Large intestine (tissue), 3 donors: ENCODE data around the gene VSIR. TPM values are rescaled to one million over a fixed set of nuclear protein-coding genes. Genes with fewer than 3 reads are reported as not detected.

ENCODE experiments used
- DNase-seq, 2 donors: peaks; one replicate each; pipeline versions ENCODE4 v3.0.0 to v3.0.0-alpha.2; 2013
- H3K27ac ChIP-seq: one replicate; pipeline ENCODE4 v1.5.1; 2013; ENCODE audit warnings: low read length
- H3K27me3 ChIP-seq: 2 replicates; pipeline ENCODE4 v1.6.1; 2013; ENCODE audit warnings: low read length; ENCODE audit not compliant: control insufficient read depth, insufficient read depth
- H3K36me3 ChIP-seq: 2 replicates; pipeline ENCODE4 v1.6.1; 2013; ENCODE audit warnings: low read length; ENCODE audit not compliant: control insufficient read depth, insufficient read depth
- H3K4me1 ChIP-seq: one replicate; pipeline ENCODE4 v1.6.1; 2013; ENCODE audit warnings: low read length; ENCODE audit not compliant: control insufficient read depth, insufficient read depth
- H3K4me3 ChIP-seq: one replicate; pipeline ENCODE4 v1.5.1; 2013; ENCODE audit warnings: low read length
- H3K9me3 ChIP-seq: one replicate; pipeline ENCODE4 v1.6.1; 2013; ENCODE audit warnings: mild to moderate bottlenecking, low read depth, low read length, moderate library complexity; ENCODE audit not compliant: control insufficient read depth
- WGBS: methylation state at CpG from one replicate; pipeline ENCODE4 v1.1.5; 2013; ENCODE audit warnings: low lambda C conversion rate; ENCODE audit not compliant: insufficient coverage; 5-methylcytosine and 5-hydroxymethylcytosine counted together
- polyA plus RNA-seq: library from polyadenylated mRNA; unstranded; fragments of 120-200 nt; gene quantifications from one replicate; pipeline ENCODE4 v1.2.1, GENCODE V29; 2013

The VSIR gene
- polyA plus RNA-seq, 1 donor = 47.9 TPM

- no peaks in the 10 kb centered on the region for H3K36me3 ChIP-seq
- WGBS = no CpG with 5 or more reads among the region's 10 CpGs
- H3K27ac ChIP-seq = no peak overlapping the region
- H3K4me3 ChIP-seq = no peak overlapping the region
- H3K27me3 ChIP-seq = no peaks in the 10 kb centered on the region
- no peaks in the 10 kb centered on the region for H3K9me3 ChIP-seq
- no peaks in the 10 kb centered on the region for H3K4me1 ChIP-seq
- no peak for DNase-seq
Observed at GRCh38 chr10:71797533-71798307, 24.4 kb upstream of the VSIR start.

GRCh38 chr10:71796749-71797405 lies 23.6 kb upstream of the VSIR start:
- Histone ChIP-seq H3K9me3 (no peaks in the 10 kb centered on the region), H3K27ac (no peak overlapping the region), H3K27me3 (no peaks in the 10 kb centered on the region), H3K4me3 (no peak overlapping the region), H3K36me3 (no peaks in the 10 kb centered on the region), H3K4me1 (no peaks in the 10 kb centered on the region)
- WGBS = no CpG with 5 or more reads among the region's 7 CpGs
- DNase-seq = no peak

- Histone ChIP-seq H3K27ac (no peak overlapping the region), H3K27me3 (no peaks in the 10 kb centered on the region), H3K9me3 (no peaks in the 10 kb centered on the region), H3K4me3 (no peak overlapping the region), H3K36me3 (no peaks in the 10 kb centered on the region), H3K4me1 (no peaks in the 10 kb centered on the region)
- no peak for DNase-seq
- no CpG with 5 or more reads among the region's 2 CpGs for WGBS
Observed at GRCh38 chr10:71795248-71795647, 21.9 kb upstream of the VSIR start.

DNA sequence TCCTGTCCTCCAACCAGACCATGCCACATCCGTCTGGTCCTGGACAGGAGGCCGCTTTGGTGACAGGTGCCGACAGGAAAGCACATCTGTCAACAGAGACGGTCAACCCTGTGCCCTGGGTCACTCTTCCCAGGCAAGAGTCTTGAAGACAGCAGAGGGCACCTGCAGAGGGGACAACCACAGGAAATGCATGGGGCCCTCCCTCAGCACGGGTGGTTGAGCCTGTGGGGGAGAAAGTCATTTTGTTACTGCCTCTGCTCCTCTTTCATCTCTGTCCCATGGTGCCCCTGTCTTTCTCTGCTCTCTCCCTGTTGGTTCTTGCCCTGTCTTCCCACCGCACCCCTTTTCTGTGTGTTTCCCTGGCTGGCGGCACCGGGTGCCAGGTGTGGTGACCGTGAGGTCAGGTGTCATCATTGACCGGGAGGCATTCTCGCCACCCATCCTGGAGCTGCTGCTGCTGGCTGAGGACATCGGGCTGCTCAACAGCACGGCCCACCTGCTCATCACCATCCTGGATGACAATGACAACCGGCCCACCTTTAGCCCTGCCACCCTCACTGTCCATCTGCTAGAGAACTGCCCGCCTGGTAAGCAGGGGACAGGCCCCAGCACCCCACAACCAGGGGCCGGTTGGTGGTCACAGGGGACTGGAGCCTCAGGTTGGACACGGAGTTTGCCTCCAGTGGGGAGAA lies 17.6 kb upstream of the VSIR start:
- no peak for DNase-seq
- no peaks in the 10 kb centered on the region for H3K9me3 ChIP-seq
- no peaks in the 10 kb centered on the region for H3K4me1 ChIP-seq
- no peaks in the 10 kb centered on the region for H3K27me3 ChIP-seq
- WGBS = no CpG with 5 or more reads among the region's 17 CpGs
- no peak overlapping the region for H3K4me3 ChIP-seq
- H3K36me3 ChIP-seq = no peaks in the 10 kb centered on the region
- no peak overlapping the region for H3K27ac ChIP-seq

- Histone ChIP-seq H3K27ac (no peak overlapping the region), H3K4me3 (no peak overlapping the region), H3K27me3 (no peaks in the 10 kb centered on the region), H3K9me3 (no peaks in the 10 kb centered on the region), H3K36me3 (no peaks in the 10 kb centered on the region), H3K4me1 (no peaks in the 10 kb centered on the region)
- DNase-seq = no peak
- WGBS = no CpG with 5 or more reads among the region's 10 CpGs
Observed at GRCh38 chr10:71789871-71790270, 16.6 kb upstream of the VSIR start.

DNA sequence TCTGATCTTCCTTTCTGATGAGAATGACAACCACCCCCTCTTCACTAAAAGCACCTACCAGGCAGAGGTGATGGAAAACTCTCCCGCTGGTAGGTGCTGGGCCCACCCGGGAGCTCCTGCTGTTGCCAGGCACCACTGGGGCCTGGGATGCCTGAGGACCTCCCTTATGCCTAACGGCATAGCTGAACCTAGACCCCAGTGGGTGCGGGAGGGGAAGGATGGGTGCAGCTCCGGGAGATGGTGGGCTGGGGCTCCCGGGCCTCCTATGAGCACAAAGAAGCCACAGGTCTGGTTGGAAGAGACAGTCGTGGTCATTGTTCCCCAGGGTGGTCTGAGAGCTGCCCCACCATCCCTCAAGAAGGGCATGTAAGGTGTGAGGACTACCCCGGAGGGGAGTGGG lies 15.6 kb upstream of the VSIR start:
- DNase-seq = no peak
- Histone ChIP-seq H3K9me3 (no peaks in the 10 kb centered on the region), H3K36me3 (no peaks in the 10 kb centered on the region), H3K27me3 (no peaks in the 10 kb centered on the region), H3K27ac (no peak overlapping the region), H3K4me1 (no peaks in the 10 kb centered on the region), H3K4me3 (no peak overlapping the region)
- no CpG with 5 or more reads among the region's 8 CpGs for WGBS

GRCh38 chr10:71784679-71785272 lies 11.5 kb upstream of the VSIR start:
- no peak for DNase-seq
- Histone ChIP-seq H3K36me3 (no peaks in the 10 kb centered on the region), H3K27me3 (no peaks in the 10 kb centered on the region), H3K9me3 (no peaks in the 10 kb centered on the region), H3K27ac (no peak overlapping the region), H3K4me1 (no peaks in the 10 kb centered on the region), H3K4me3 (no peak overlapping the region)
- WGBS = 83% methylated on average over 2 of the region's 18 CpGs

- no peaks in the 10 kb centered on the region for H3K36me3 ChIP-seq
- no peaks in the 10 kb centered on the region for H3K9me3 ChIP-seq
- no peaks in the 10 kb centered on the region for H3K4me1 ChIP-seq
- DNase-seq = no peak
- WGBS = 100% methylated on average over 1 of the region's 17 CpGs
- no peak overlapping the region for H3K27ac ChIP-seq
- H3K27me3 ChIP-seq = no peaks in the 10 kb centered on the region
- no peak overlapping the region for H3K4me3 ChIP-seq
Observed at GRCh38 chr10:71783917-71784678, 10.8 kb upstream of the VSIR start.

- DNase-seq = no peak
- no peaks in the 10 kb centered on the region for H3K36me3 ChIP-seq
- H3K4me1 ChIP-seq = no peaks in the 10 kb centered on the region
- no peaks in the 10 kb centered on the region for H3K9me3 ChIP-seq
- no peaks in the 10 kb centered on the region for H3K27me3 ChIP-seq
- 50% methylated on average over 1 of the region's 7 CpGs for WGBS
- H3K27ac ChIP-seq = no peak overlapping the region
- H3K4me3 ChIP-seq = no peak overlapping the region
Observed at GRCh38 chr10:71782917-71783490, 9.7 kb upstream of the VSIR start.
